Measurements from ENCODE around the gene SECTM1. TPM values are rescaled to one million over a fixed set of nuclear protein-coding genes. Genes with fewer than 3 reads are reported as not detected.

The SECTM1 gene
- total and polyA plus RNA-seq, 2 experiments from 2014 or later = 0.21 to 1.3 TPM

Other genes starting within 250 kb of the SECTM1 start
- 692 and 849 TPM in 2 replicates for gene FASN, start 235.5 kb downstream of the SECTM1 start, total RNA-seq (2014; rRNA removed; shearing (Covaris generic))
- gene FASN, start 235.5 kb downstream of the SECTM1 start, polyA plus RNA-seq (2016; fragmentation: Nextera tagmentation; extraction: Ambion mirVana) = 110 and 120 TPM in 2 replicates
- gene CCDC57, start 120.9 kb downstream of the SECTM1 start, total RNA-seq (2014; rRNA removed; shearing (Covaris generic)) = 6.7 and 16.3 TPM in 2 replicates
- gene CCDC57, start 120.9 kb downstream of the SECTM1 start, polyA plus RNA-seq (2016; fragmentation: Nextera tagmentation; extraction: Ambion mirVana) = 6.4 and 7.0 TPM in 2 replicates
- gene SLC16A3, start 104.7 kb downstream of the SECTM1 start, total RNA-seq (2014; rRNA removed; shearing (Covaris generic)) = 10.6 and 14.4 TPM in 2 replicates
- gene SLC16A3, start 104.7 kb downstream of the SECTM1 start, polyA plus RNA-seq (2016; fragmentation: Nextera tagmentation; extraction: Ambion mirVana) = 2.9 and 3.5 TPM in 2 replicates
- 48.4 and 66.4 TPM in 2 replicates for gene CSNK1D, start 60.1 kb downstream of the SECTM1 start, total RNA-seq (2014; rRNA removed; shearing (Covaris generic))
- gene CSNK1D, start 60.1 kb downstream of the SECTM1 start, polyA plus RNA-seq (2016; fragmentation: Nextera tagmentation; extraction: Ambion mirVana) = 43.5 and 55.3 TPM in 2 replicates
- gene CD7, start 16.2 kb downstream of the SECTM1 start, total RNA-seq (2014; rRNA removed; shearing (Covaris generic)) = 0.42 and 0.58 TPM in 2 replicates
- gene CD7, start 16.2 kb downstream of the SECTM1 start, polyA plus RNA-seq (2016; fragmentation: Nextera tagmentation; extraction: Ambion mirVana) = 0.44 TPM in 1 of 2 replicates, not detected in the other
- gene TEX19, start 25.5 kb upstream of the SECTM1 start, total RNA-seq (2014; rRNA removed; shearing (Covaris generic)) = 0.66 and 1.1 TPM in 2 replicates
- 0.10 and 0.23 TPM in 2 replicates for gene TEX19, start 25.5 kb upstream of the SECTM1 start, polyA plus RNA-seq (2016; fragmentation: Nextera tagmentation; extraction: Ambion mirVana)
- gene UTS2R, start 38.0 kb upstream of the SECTM1 start, total RNA-seq (2014; rRNA removed; shearing (Covaris generic)) = 0.49 and 0.82 TPM in 2 replicates
- not detected in 2 replicates for gene UTS2R, start 38.0 kb upstream of the SECTM1 start, polyA plus RNA-seq (2016; fragmentation: Nextera tagmentation; extraction: Ambion mirVana)
- 23.1 and 31.1 TPM in 2 replicates for gene HEXD, start 84.6 kb upstream of the SECTM1 start, total RNA-seq (2014; rRNA removed; shearing (Covaris generic))
- gene HEXD, start 84.6 kb upstream of the SECTM1 start, polyA plus RNA-seq (2016; fragmentation: Nextera tagmentation; extraction: Ambion mirVana) = 11.0 and 11.9 TPM in 2 replicates
- gene OGFOD3, start 84.8 kb upstream of the SECTM1 start, total RNA-seq (2014; rRNA removed; shearing (Covaris generic)) = 24.6 and 30.8 TPM in 2 replicates
- 9.6 and 10.6 TPM in 2 replicates for gene OGFOD3, start 84.8 kb upstream of the SECTM1 start, polyA plus RNA-seq (2016; fragmentation: Nextera tagmentation; extraction: Ambion mirVana)
- 61.2 and 72.4 TPM in 2 replicates for gene CYBC1, start 117.0 kb upstream of the SECTM1 start, total RNA-seq (2014; rRNA removed; shearing (Covaris generic))
- 22.5 and 24.7 TPM in 2 replicates for gene CYBC1, start 117.0 kb upstream of the SECTM1 start, polyA plus RNA-seq (2016; fragmentation: Nextera tagmentation; extraction: Ambion mirVana)
- gene NARF, start 125.0 kb upstream of the SECTM1 start, total RNA-seq (2014; rRNA removed; shearing (Covaris generic)) = 66.1 and 83.8 TPM in 2 replicates
- gene NARF, start 125.0 kb upstream of the SECTM1 start, polyA plus RNA-seq (2016; fragmentation: Nextera tagmentation; extraction: Ambion mirVana) = 67.1 and 69.5 TPM in 2 replicates
- 62.4 and 66.0 TPM in 2 replicates for gene FOXK2, start 186.0 kb upstream of the SECTM1 start, total RNA-seq (2014; rRNA removed; shearing (Covaris generic))
- 12.2 and 12.3 TPM in 2 replicates for gene FOXK2, start 186.0 kb upstream of the SECTM1 start, polyA plus RNA-seq (2016; fragmentation: Nextera tagmentation; extraction: Ambion mirVana)